ENCODE measurements around the gene ATP11A.
"Not testable (repeated sequence)": the region's sequence is repeated elsewhere in the genome, so short reads cannot be mapped to it uniquely, and the experiment has no call there.

Gene ATP11A

GRCh38 chr13:112708560-112709240, 18.9 kb downstream of the ATP11A start:
- in situ Hi-C loops (cut with MboI; ENCODE audit: low sequenced_read_pairs): no loop called here

GRCh38 chr13:112709316-112709715, 19.5 kb downstream of the ATP11A start:
- in situ Hi-C loops (cut with MboI; ENCODE audit: low sequenced_read_pairs): not testable (repeated sequence)

GRCh38 chr13:112709825-112710783, 20.3 kb downstream of the ATP11A start:
- in situ Hi-C loops (cut with MboI; ENCODE audit: low sequenced_read_pairs): no loop called here

- in situ Hi-C loops (cut with MboI; ENCODE audit: low sequenced_read_pairs): no loop called here
Observed at GRCh38 chr13:112710855-112711527, 21.2 kb downstream of the ATP11A start.

- in situ Hi-C loops (cut with MboI; ENCODE audit: low sequenced_read_pairs): no loop called here
Observed at GRCh38 chr13:112711528-112712265, 21.9 kb downstream of the ATP11A start.

GRCh38 chr13:112712451-112713207, 22.8 kb downstream of the ATP11A start:
- in situ Hi-C loops (cut with MboI; ENCODE audit: low sequenced_read_pairs): no loop called here

- in situ Hi-C loops (cut with MboI; ENCODE audit: low sequenced_read_pairs): no loop called here
Observed at GRCh38 chr13:112713517-112714253, 23.8 kb downstream of the ATP11A start.

- in situ Hi-C loops (cut with MboI; ENCODE audit: low sequenced_read_pairs): no loop called here
Observed at GRCh38 chr13:112714376-112715174, 24.7 kb downstream of the ATP11A start.

- in situ Hi-C loops (cut with MboI; ENCODE audit: low sequenced_read_pairs): no loop called here
Observed at GRCh38 chr13:112715210-112715609, 25.4 kb downstream of the ATP11A start.

- in situ Hi-C loops (cut with MboI; ENCODE audit: low sequenced_read_pairs): no loop called here
Observed at GRCh38 chr13:112715715-112716460, 26.1 kb downstream of the ATP11A start.

GRCh38 chr13:112716461-112716820, 26.6 kb downstream of the ATP11A start:
- in situ Hi-C loops (cut with MboI; ENCODE audit: low sequenced_read_pairs): no loop called here

GRCh38 chr13:112716841-112717520, 27.1 kb downstream of the ATP11A start:
- in situ Hi-C loops (cut with MboI; ENCODE audit: low sequenced_read_pairs): no loop called here

- in situ Hi-C loops (cut with MboI; ENCODE audit: low sequenced_read_pairs): no loop called here
Observed at GRCh38 chr13:112718318-112718717, 28.5 kb downstream of the ATP11A start.

- in situ Hi-C loops (cut with MboI; ENCODE audit: low sequenced_read_pairs): no loop called here
Observed at GRCh38 chr13:112719016-112719415, 29.2 kb downstream of the ATP11A start.

- in situ Hi-C loops (cut with MboI; ENCODE audit: low sequenced_read_pairs): no loop called here
Observed at GRCh38 chr13:112719556-112719955, 29.7 kb downstream of the ATP11A start.

- in situ Hi-C loops (cut with MboI; ENCODE audit: low sequenced_read_pairs): no loop called here
Observed at GRCh38 chr13:112720251-112720650, 30.4 kb downstream of the ATP11A start.

GRCh38 chr13:112720814-112721197, 31.0 kb downstream of the ATP11A start:
- in situ Hi-C loops (cut with MboI; ENCODE audit: low sequenced_read_pairs): no loop called here
